Measurements from ENCODE around the gene HS3ST1.

Gene HS3ST1

GRCh38 chr4:11348449-11349088, 80.1 kb downstream of the HS3ST1 start:
- H3K4me3 ChIP-seq (ENCODE audit: low read length): no peak overlapping the region
- no peak for TF ChIP-seq ZNF274 (IDR thresholded peaks at IDR 0.05; ENCODE audit: low read depth, low read length)

DNA sequence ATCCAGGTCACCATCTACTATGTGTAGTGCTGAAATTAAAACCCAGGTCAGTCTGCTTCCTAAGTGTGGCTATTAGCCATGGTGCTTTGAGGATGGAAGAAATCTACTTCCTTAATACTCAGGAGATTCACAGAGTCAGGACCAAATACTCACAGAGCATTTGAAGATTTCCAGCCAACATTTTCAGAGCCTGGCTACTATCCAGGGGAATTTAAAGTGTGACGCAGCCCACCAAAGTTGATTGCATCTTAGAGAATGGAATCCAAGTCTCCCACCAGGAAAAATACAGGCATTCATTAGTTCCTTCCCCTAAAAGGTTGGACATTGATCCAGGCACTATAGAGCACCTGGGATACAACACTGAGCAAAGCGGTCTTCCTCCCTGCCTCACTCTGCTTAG, 83.8 kb downstream of the HS3ST1 start:
- H3K4me3 ChIP-seq (ENCODE audit: low read length): no peak overlapping the region
- no peak for TF ChIP-seq ZNF274 (IDR thresholded peaks at IDR 0.05; ENCODE audit: low read depth, low read length)

- no peak for TF ChIP-seq ZNF274 (IDR thresholded peaks at IDR 0.05; ENCODE audit: low read depth, low read length)
- H3K4me3 ChIP-seq (ENCODE audit: low read length): no peak overlapping the region
Observed at GRCh38 chr4:11343536-11343935, 85.2 kb downstream of the HS3ST1 start.

Measured in GM08714 (cell line).